HepG2 (cell line): ENCODE measurements around the gene KRTAP29-1. TPM values are rescaled to one million over a fixed set of nuclear protein-coding genes. Genes with fewer than 3 reads are reported as not detected.

Experiments
- ATAC-seq: fragments of 200-7000 bp; cut with Tn5 transposase; 3 replicates; pipeline ENCODE4 v1.9.1; 2020; ENCODE audit warnings: mild to moderate bottlenecking, moderate library complexity
- BruUV-seq: library from RNA; stranded (reverse); fragments of 400-500 nt; replicated peaks from 2 replicates; lab custom pipeline; 2021; lab: Mats Ljungman, UMichigan
- CTCF ChIA-PET: fragments of 300-600 bp; formaldehyde crosslinking; extraction: SDS; loops from one replicate; lab custom pipeline; 2021; ENCODE audit warnings: low total read pairs, inconsistent platforms, low intra/inter-chr PET ratio; lab: Yijun Ruan, JAX
- POLR2A ChIA-PET: fragments of 350-600 bp; sonication (Branson Sonifier 250); formaldehyde crosslinking; loops from one replicate; lab custom pipeline; 2020; ENCODE audit warnings: antibody characterized with exemption, inconsistent platforms; lab: Yijun Ruan, JAX
- DNase-seq: peaks from one replicate; pipeline ENCODE4 v3.0.0-alpha.2; 2015; ENCODE audit warnings: low spot score
- FAIRE-seq: peaks from 3 replicates; lab custom pipeline; 2011; peaks lifted over from hg19 to GRCh38; lab: Jason Lieb, UNC
- H2AFZ ChIP-seq: one replicate; pipeline ENCODE4 v1.6.1; 2011; ENCODE audit warnings: low read length, inconsistent platforms
- H3K27ac ChIP-seq: fragments of 300-600 bp; 3 replicates; pipeline ENCODE4 v1.8.0; 2011; ENCODE audit warnings: mixed run types, mild to moderate bottlenecking, mixed read lengths, low read length, inconsistent platforms; ENCODE audit not compliant: insufficient read depth; ENCODE audit errors: extremely low read length
- H3K27me3 ChIP-seq, 2 experiments: fragments of 200-600 bp in 1 of 2; 2 replicates in 1 of 2; 3 replicates in 1 of 2; pipeline versions ENCODE4 v1.6.0 to v1.8.0; 2011; ENCODE audit warnings: low read length in 2 of 2, mild to moderate bottlenecking in 2 of 2, moderate library complexity in 2 of 2, inconsistent platforms in 1 of 2; ENCODE audit not compliant: insufficient read depth in 2 of 2, control insufficient read depth in 1 of 2
- H3K36me3 ChIP-seq, 2 experiments: fragments of 200-600 bp in 1 of 2; replicated peaks in 1 of 2; 2 replicates in 1 of 2; 3 replicates in 1 of 2; pipeline versions ENCODE4 v1.5.1 to v1.8.0; 2011; ENCODE audit warnings: low read length in 2 of 2, inconsistent platforms in 1 of 2; ENCODE audit not compliant: insufficient read depth in 2 of 2, control insufficient read depth in 1 of 2
- H3K4me1 ChIP-seq: 2 replicates; pipeline ENCODE4 v1.5.1; 2012; ENCODE audit warnings: low read length, inconsistent platforms; ENCODE audit not compliant: insufficient read depth
- H3K4me2 ChIP-seq: 2 replicates; pipeline ENCODE4 v1.6.0; 2011; ENCODE audit warnings: low read depth, low read length, inconsistent platforms
- H3K4me3 ChIP-seq, 3 experiments: fragments of 200-600 bp in 1 of 3; sonication (generic), shearing (Covaris generic) in 1 of 3; replicated peaks in 1 of 3; 2 replicates each; pipeline ENCODE4 v1.5.1; 2011 to 2016; ENCODE audit warnings: low read length in 3 of 3, inconsistent platforms in 2 of 3, low read depth in 2 of 3, mild to moderate bottlenecking in 2 of 3, control low read depth in 1 of 3, mixed read lengths in 1 of 3; ENCODE audit not compliant: insufficient read depth in 1 of 3
- H3K79me2 ChIP-seq: one replicate; pipeline ENCODE4 v1.6.1; 2011; ENCODE audit warnings: low read length, inconsistent platforms; ENCODE audit not compliant: insufficient read depth
- H3K9ac ChIP-seq: 2 replicates; pipeline ENCODE4 v1.6.0; 2011; ENCODE audit warnings: mild to moderate bottlenecking, low read depth, low read length, inconsistent platforms; ENCODE audit not compliant: insufficient read depth
- H3K9me3 ChIP-seq: 2 replicates; pipeline ENCODE4 v1.5.1; 2012; ENCODE audit warnings: mild to moderate bottlenecking, low read length
- H4K20me1 ChIP-seq: 2 replicates; pipeline ENCODE4 v1.6.0; 2011; ENCODE audit warnings: inconsistent platforms, mild to moderate bottlenecking, low read length, moderate library complexity; ENCODE audit not compliant: insufficient read depth
- ELF1 ChIP-seq: sonication (generic); formaldehyde crosslinking; IDR thresholded peaks from 2 replicates; pipeline ENCODE4 v1.4.0; 2020; ENCODE audit warnings: missing genetic modification reagents
- FOSL2 ChIP-seq: sonication (generic); formaldehyde crosslinking; IDR thresholded peaks from 2 replicates; pipeline ENCODE4 v1.4.0; 2020; ENCODE audit warnings: missing genetic modification reagents
- GABPB1 ChIP-seq: IDR thresholded peaks from 2 replicates; pipeline ENCODE4 v1.6.1; 2016; ENCODE audit warnings: mild to moderate bottlenecking, missing genetic modification reagents, moderate library complexity, missing compliant biosample characterization
- NFE2L1 ChIP-seq: sonication (generic); formaldehyde crosslinking; IDR thresholded peaks from 2 replicates; pipeline ENCODE4 v1.4.0; 2020; ENCODE audit warnings: missing genetic modification reagents, mild to moderate bottlenecking, borderline replicate concordance
- ZEB1 ChIP-seq: IDR thresholded peaks from 2 replicates; pipeline ENCODE4 v1.6.1; 2012; ENCODE audit warnings: mild to moderate bottlenecking, low read depth, inconsistent platforms; ENCODE audit not compliant: insufficient replicate concordance
- WGBS: methylation state at CpG from one replicate; pipeline ENCODE4 v1.1.6; 2017; ENCODE audit warnings: low lambda C conversion rate; 5-methylcytosine and 5-hydroxymethylcytosine counted together
- in situ Hi-C: cut with HindIII; loops from 2 replicates; pipeline ENCODE4 v1.10.0; 2017; ENCODE audit warnings: low pct_unique_long_range_greater_than_20kb; ENCODE audit not compliant: extremely low pct_ligation_motif_present
- intact Hi-C: fragments of 100-400 bp; cut with micrococcal nuclease; formaldehyde crosslinking; loops from one replicate; pipeline ENCODE4 v1.10.0; 2022; ENCODE audit not compliant: unreplicated experiment
- polyA plus RNA-seq, 8 experiments: library from polyadenylated mRNA; depleted of rRNA in 3 of 8; stranded (reverse) in 7 of 8; unstranded in 1 of 8; fragments of >200 nt; fragmentation: Illumina TruSeq in 4 of 8; extraction: Trizol in 4 of 8; gene quantifications; 2 replicates each; pipeline versions ENCODE4 v1.2.1 to v1.2.3, GENCODE V29; 2011 to 2016; ENCODE audit warnings: low read depth in 4 of 8, missing spikeins in 1 of 8, mixed read lengths in 1 of 8; ENCODE audit not compliant: insufficient read depth in 1 of 8
- total RNA-seq, 5 experiments: library from RNA; depleted of rRNA; stranded (reverse); fragments of >200 nt; fragmentation: Illumina TruSeq; extraction: Trizol; gene quantifications; 2 replicates each; pipeline ENCODE4 v1.2.3, GENCODE V29; 2016; ENCODE audit warnings: low read depth in 1 of 5
- TF ChIP-seq, protein P1 (sequence below): sonication (generic); formaldehyde crosslinking; IDR thresholded peaks from 2 replicates; pipeline ENCODE4 v1.8.0; 2022; ENCODE audit warnings: low read depth, missing genetic modification reagents
- TF ChIP-seq, protein P2 (sequence below): sonication (generic); formaldehyde crosslinking; IDR thresholded peaks from 2 replicates; pipeline ENCODE4 v1.4.0; 2020; ENCODE audit warnings: missing genetic modification reagents, borderline replicate concordance
- TF ChIP-seq, protein P3 (sequence below): sonication (generic); formaldehyde crosslinking; IDR thresholded peaks from 2 replicates; pipeline ENCODE4 v1.4.0; 2020; ENCODE audit warnings: missing genetic modification reagents

KRTAP29-1 gene
- total and polyA plus RNA-seq, 2 of the 13 experiments (the other 11 are each of a cell fraction or from before 2014, with no cell fraction given), result not detected

DNA sequence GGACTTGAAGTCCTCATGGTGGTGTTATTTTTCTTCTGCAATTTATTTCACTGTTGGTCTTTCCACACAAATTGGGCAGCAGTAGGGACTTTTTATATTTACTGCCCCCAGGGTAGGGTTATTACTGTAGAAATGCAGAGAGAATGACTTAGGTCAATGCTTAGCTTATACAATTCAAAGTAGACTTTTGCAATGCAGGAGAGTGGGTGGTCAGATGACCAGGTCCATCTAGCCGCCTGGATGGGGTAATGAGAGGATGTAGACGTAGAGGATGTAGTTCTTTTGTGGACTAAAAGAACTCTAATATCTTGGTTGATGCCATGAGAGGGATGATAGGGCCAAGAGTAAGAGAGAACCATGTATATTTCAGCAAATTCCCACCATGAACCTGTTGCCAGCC, 15.6 kb upstream of the KRTAP29-1 start:
- POLR2A ChIA-PET, result no interaction called here
- TF ChIP-seq ZEB1, result no peak
- CTCF ChIA-PET, result no interaction called here

DNA sequence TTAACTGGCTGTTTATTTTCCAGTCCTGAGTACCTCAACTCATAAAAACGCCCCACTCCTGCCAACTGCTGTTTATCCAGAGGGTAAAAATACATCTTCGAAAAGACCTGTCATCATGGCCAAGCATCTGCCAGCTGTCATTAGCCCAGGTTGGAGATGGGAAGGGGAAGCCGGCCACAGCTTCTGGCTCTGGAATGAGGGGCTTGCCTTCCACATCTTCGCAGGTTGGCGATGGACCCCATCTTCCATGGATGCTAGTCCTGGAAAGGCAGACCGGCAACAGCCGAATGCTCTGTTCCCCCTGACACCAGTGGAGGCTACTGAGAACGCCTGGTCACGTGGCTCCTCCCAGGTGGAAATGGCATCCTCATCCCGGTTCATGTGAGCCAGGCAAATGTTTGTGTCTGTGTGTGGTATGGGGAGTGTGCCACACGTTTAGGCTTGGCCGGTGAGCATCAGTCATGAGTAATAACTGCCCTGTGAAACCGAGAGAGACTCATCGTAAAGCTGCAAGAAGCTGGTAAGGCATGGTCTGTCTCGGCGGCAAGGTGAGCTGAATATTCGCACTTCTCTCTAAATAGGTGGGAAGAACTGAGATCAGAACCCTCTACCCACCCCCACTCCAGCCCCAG, 13.3 kb upstream of the KRTAP29-1 start:
- no peak for FAIRE-seq
- no peak overlapping the region for H2AFZ ChIP-seq
- no peaks in the 10 kb centered on the region for H3K79me2 ChIP-seq
- ATAC-seq, result no peak
- H3K4me1 ChIP-seq, result no peaks in the 10 kb centered on the region
- intact Hi-C loops (no loop called here), in situ Hi-C loops (no loop called here)
- no TSS peak for BruUV-seq
- no peak for DNase-seq
- WGBS, result 28% methylated on average over 15 of the region's 17 CpGs
- H4K20me1 ChIP-seq, result no peaks in the 10 kb centered on the region
- H3K4me3 ChIP-seq, result no peak overlapping the region
- no peak overlapping the region for H3K4me2 ChIP-seq
- no peak overlapping the region for H3K27ac ChIP-seq
- H3K9ac ChIP-seq, result no peak overlapping the region
- ChIA-PET POLR2A (no interaction called here), CTCF (no interaction called here)
- H3K36me3 ChIP-seq, result no peaks in the 10 kb centered on the region
- peaks cover 2 to 24% of the 10 kb centered on the region in 2 experiments; a peak in 3 of 5 replicates for H3K27me3 ChIP-seq
- peaks cover 10% of the 10 kb centered on the region; the same call in 1 of the 2 replicates for H3K9me3 ChIP-seq
- no peak for TF ChIP-seq ELF1 (CRISPR knock-in tag)
- TF ChIP-seq NFE2L1 (CRISPR knock-in tag), result no peak
- TF ChIP-seq, protein P1, sequence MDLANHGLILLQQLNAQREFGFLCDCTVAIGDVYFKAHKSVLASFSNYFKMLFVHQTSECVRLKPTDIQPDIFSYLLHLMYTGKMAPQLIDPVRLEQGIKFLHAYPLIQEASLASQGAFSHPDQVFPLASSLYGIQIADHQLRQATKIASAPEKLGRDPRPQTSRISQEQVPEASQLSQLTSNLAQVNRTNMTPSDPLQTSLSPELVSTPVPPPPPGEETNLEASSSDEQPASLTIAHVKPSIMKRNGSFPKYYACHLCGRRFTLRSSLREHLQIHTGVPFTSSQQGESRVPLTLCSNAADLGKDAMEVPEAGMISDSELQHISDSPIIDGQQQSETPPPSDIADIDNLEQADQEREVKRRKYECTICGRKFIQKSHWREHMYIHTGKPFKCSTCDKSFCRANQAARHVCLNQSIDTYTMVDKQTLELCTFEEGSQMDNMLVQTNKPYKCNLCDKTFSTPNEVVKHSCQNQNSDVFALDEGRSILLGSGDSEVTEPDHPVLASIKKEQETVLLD, result no peak
- TF ChIP-seq, protein P2, sequence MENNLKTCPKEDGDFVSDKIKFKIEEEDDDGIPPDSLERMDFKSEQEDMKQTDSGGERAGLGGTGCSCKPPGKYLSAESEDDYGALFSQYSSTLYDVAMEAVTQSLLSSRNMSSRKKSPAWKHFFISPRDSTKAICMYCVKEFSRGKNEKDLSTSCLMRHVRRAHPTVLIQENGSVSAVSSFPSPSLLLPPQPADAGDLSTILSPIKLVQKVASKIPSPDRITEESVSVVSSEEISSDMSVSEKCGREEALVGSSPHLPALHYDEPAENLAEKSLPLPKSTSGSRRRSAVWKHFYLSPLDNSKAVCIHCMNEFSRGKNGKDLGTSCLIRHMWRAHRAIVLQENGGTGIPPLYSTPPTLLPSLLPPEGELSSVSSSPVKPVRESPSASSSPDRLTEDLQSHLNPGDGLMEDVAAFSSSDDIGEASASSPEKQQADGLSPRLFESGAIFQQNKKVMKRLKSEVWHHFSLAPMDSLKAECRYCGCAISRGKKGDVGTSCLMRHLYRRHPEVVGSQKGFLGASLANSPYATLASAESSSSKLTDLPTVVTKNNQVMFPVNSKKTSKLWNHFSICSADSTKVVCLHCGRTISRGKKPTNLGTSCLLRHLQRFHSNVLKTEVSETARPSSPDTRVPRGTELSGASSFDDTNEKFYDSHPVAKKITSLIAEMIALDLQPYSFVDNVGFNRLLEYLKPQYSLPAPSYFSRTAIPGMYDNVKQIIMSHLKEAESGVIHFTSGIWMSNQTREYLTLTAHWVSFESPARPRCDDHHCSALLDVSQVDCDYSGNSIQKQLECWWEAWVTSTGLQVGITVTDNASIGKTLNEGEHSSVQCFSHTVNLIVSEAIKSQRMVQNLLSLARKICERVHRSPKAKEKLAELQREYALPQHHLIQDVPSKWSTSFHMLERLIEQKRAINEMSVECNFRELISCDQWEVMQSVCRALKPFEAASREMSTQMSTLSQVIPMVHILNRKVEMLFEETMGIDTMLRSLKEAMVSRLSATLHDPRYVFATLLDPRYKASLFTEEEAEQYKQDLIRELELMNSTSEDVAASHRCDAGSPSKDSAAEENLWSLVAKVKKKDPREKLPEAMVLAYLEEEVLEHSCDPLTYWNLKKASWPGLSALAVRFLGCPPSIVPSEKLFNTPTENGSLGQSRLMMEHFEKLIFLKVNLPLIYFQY (CRISPR knock-in tag), result no peak
- TF ChIP-seq GABPB1, result no peak
- no peak for TF ChIP-seq FOSL2 (CRISPR knock-in tag)
- TF ChIP-seq, protein P3, sequence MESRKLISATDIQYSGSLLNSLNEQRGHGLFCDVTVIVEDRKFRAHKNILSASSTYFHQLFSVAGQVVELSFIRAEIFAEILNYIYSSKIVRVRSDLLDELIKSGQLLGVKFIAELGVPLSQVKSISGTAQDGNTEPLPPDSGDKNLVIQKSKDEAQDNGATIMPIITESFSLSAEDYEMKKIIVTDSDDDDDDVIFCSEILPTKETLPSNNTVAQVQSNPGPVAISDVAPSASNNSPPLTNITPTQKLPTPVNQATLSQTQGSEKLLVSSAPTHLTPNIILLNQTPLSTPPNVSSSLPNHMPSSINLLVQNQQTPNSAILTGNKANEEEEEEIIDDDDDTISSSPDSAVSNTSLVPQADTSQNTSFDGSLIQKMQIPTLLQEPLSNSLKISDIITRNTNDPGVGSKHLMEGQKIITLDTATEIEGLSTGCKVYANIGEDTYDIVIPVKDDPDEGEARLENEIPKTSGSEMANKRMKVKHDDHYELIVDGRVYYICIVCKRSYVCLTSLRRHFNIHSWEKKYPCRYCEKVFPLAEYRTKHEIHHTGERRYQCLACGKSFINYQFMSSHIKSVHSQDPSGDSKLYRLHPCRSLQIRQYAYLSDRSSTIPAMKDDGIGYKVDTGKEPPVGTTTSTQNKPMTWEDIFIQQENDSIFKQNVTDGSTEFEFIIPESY (CRISPR knock-in tag), result no peak

More for the DNA sequence above, 15.6 kb upstream of the KRTAP29-1 start:
- in situ Hi-C loops, result no loop called here
- Histone ChIP-seq H3K27me3 (peaks cover 2 to 24% of the 10 kb centered on the region in 2 experiments; a peak in 3 of 5 replicates), H3K79me2 (no peaks in the 10 kb centered on the region), H3K4me1 (no peaks in the 10 kb centered on the region), H4K20me1 (no peaks in the 10 kb centered on the region), H3K4me2 (no peak overlapping the region), H2AFZ (no peak overlapping the region), H3K36me3 (no peaks in the 10 kb centered on the region), H3K9me3 (peaks cover 10% of the 10 kb centered on the region; the same call in 1 of the 2 replicates), H3K9ac (no peak overlapping the region), H3K27ac (no peak overlapping the region), H3K4me3 (no peak overlapping the region)
- WGBS, result 0% methylated on average over 2 of the region's 2 CpGs
- no peak for ATAC-seq
- no peak for FAIRE-seq
- intact Hi-C loops, result no loop called here
- BruUV-seq, result no TSS peak
- no peak for DNase-seq
